Measurements from ENCODE around the gene ATP13A4.

The ATP13A4 gene

GRCh38 chr3:193470710-193471109 is 84.0 kb downstream of the ATP13A4 start:
- no peak overlapping the region for H3K4me3 ChIP-seq (replicated peaks; ENCODE audit: low read depth, low read length)
- no peak for TF ChIP-seq CTCF (IDR thresholded peaks at IDR 0.05; ENCODE audit: low read depth, low read length, missing control alignments)
- DNase-seq (ENCODE audit: extremely low read depth, low read depth) = no peak

DNA sequence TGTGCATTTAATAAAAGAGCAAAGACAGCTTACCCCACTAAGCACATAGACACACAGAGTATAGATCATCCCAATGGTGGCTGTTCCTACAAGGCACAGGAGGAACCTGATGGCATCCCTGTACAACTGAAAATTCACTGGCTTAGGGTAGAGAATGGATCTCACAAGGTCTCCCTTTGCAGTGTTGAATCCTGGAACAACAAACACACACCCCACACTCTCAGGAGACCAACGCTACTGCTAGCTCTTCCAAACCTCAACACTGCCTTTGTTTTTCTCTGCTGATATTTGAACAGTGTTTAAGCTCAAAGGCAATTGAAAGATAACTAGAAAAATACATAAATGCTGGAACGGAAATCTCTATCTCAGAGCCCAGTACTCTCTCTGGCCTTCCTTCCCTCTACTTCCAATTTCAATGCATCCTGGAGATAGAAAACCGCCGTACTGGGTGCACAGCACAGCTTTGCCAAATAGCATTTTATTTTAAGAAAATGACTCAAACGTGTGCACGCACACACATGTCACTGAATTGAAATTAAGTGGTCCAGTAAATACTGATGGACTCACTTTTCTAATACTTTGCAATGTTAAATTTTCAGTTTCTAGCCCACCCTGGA is 88.6 kb downstream of the ATP13A4 start:
- DNase-seq (ENCODE audit: extremely low read depth, low read depth) = no peak
- TF ChIP-seq CTCF (IDR thresholded peaks at IDR 0.05; ENCODE audit: low read depth, low read length, missing control alignments) = no peak
- no peak overlapping the region for H3K4me3 ChIP-seq (replicated peaks; ENCODE audit: low read depth, low read length)

GRCh38 chr3:193464889-193465288 is 89.8 kb downstream of the ATP13A4 start:
- H3K4me3 ChIP-seq (replicated peaks; ENCODE audit: low read depth, low read length) = no peak overlapping the region
- no peak for TF ChIP-seq CTCF (IDR thresholded peaks at IDR 0.05; ENCODE audit: low read depth, low read length, missing control alignments)
- DNase-seq (ENCODE audit: extremely low read depth, low read depth) = no peak

- no peak for DNase-seq (ENCODE audit: extremely low read depth, low read depth)
- no peak for TF ChIP-seq CTCF (IDR thresholded peaks at IDR 0.05; ENCODE audit: low read depth, low read length, missing control alignments)
- H3K4me3 ChIP-seq (replicated peaks; ENCODE audit: low read depth, low read length) = no peak overlapping the region
These were observed 97.2 kb downstream of the ATP13A4 start for GRCh38 chr3:193457526-193457925.

GRCh38 chr3:193452338-193452737 is 102.4 kb downstream of the ATP13A4 start:
- no peak overlapping the region for H3K4me3 ChIP-seq (replicated peaks; ENCODE audit: low read depth, low read length)
- no peak for DNase-seq (ENCODE audit: extremely low read depth, low read depth)
- TF ChIP-seq CTCF (IDR thresholded peaks at IDR 0.05; ENCODE audit: low read depth, low read length, missing control alignments) = no peak

- TF ChIP-seq CTCF (IDR thresholded peaks at IDR 0.05; ENCODE audit: low read depth, low read length, missing control alignments) = no peak
- H3K4me3 ChIP-seq (replicated peaks; ENCODE audit: low read depth, low read length) = no peak overlapping the region
- no peak for DNase-seq (ENCODE audit: extremely low read depth, low read depth)
These were observed 102.8 kb downstream of the ATP13A4 start for GRCh38 chr3:193451902-193452301.
